Adrenal gland (tissue), 12 donors: ENCODE measurements around the gene AUTS2. TPM values are rescaled to one million over a fixed set of nuclear protein-coding genes. Genes with fewer than 3 reads are reported as not detected.

ENCODE experiments used
- DNase-seq, 7 donors: peaks; one replicate each; pipeline ENCODE4 v3.0.0-alpha.2; 2019 to 2020
- H3K27ac ChIP-seq, 5 donors: fragments of 200-600 bp; sonication (generic) in 4 of 5; 1 replicate in 3 of 5; 2 replicates in 2 of 5; pipeline versions ENCODE4 v1.5.1 to v1.8.0; 2016 to 2020; ENCODE audit warnings: mild to moderate bottlenecking in 1 of 5
- H3K27me3 ChIP-seq: fragments of 200-600 bp; 2 replicates; pipeline ENCODE4 v1.8.0; 2021
- H3K36me3 ChIP-seq, 2 donors: fragments of 200-600 bp; replicated peaks in 1 of 2; 1 replicate in 1 of 2; 2 replicates in 1 of 2; pipeline versions ENCODE4 v1.5.1 to v1.8.0; 2018 to 2022
- H3K4me1 ChIP-seq, 2 donors: fragments of 200-600 bp; replicated peaks in 1 of 2; 1 replicate in 1 of 2; 2 replicates in 1 of 2; pipeline versions ENCODE4 v1.5.1 to v1.8.0; 2018 to 2021
- H3K4me3 ChIP-seq, 4 donors: fragments of 200-600 bp; sonication (generic) in 3 of 4; one replicate each; pipeline ENCODE4 v1.5.1; 2016 to 2018
- H3K9me3 ChIP-seq, 3 donors: fragments of 200-600 bp; sonication (generic) in 1 of 3; replicated peaks in 1 of 3; 1 replicate in 2 of 3; 2 replicates in 1 of 3; pipeline versions ENCODE4 v1.5.1 to v1.8.0; 2016 to 2021
- POLR2A ChIP-seq, 2 donors: fragments of 450-650 bp; IDR thresholded peaks; one replicate each; pipeline ENCODE4 v1.6.1; 2017; ENCODE audit warnings: antibody characterized with exemption in 2 of 2, mild to moderate bottlenecking in 2 of 2, moderate library complexity in 1 of 2
- WGBS, 4 donors: extraction: QIAGEN DNeasy Blood & Tissue Kit in 2 of 4; methylation state at CpG; one replicate each; pipeline versions ENCODE4 v1.1.5 to v1.1.7; 2013 to 2017; 5-methylcytosine and 5-hydroxymethylcytosine counted together
- intact Hi-C, 2 donors: fragments of 100-400 bp; cut with DNase I; formaldehyde crosslinking; loops; one replicate each; pipeline versions ENCODE4 v1.14.1 to v1.15.0; 2022 to 2023
- polyA plus RNA-seq, 3 donors: library from polyadenylated mRNA; stranded (reverse); fragments of 200-250 nt in 2 of 3; fragments of 350-450 nt in 1 of 3; fragmentation: Illumina TruSeq in 1 of 3; extraction: RNeasy Lipid Tissue Mini Kit (QIAGEN cat#74804) in 1 of 3; gene quantifications; one replicate each; pipeline ENCODE4 v1.2.3, GENCODE V29; 2013 to 2014
- total RNA-seq, 9 donors: library from RNA; depleted of rRNA in 4 of 9; stranded (reverse); fragments of >200 nt in 4 of 9; fragments of 120-200 nt in 1 of 9; fragmentation: NEBNext Ultra II Directional in 1 of 9; extraction: Animal tissue kit (Norgen Biotek cat#: 25700) in 1 of 9; gene quantifications; one replicate each; pipeline versions ENCODE4 v1.1.0 to v1.2.4, GENCODE V29; 2013 to 2023
- TF ChIP-seq, protein P1 (sequence below), 6 experiments: fragments of 450-650 bp in 4 of 6; fragments of 200-600 bp in 2 of 6; sonication (generic) in 1 of 6; IDR thresholded peaks; 1 replicate in 5 of 6; 2 replicates in 1 of 6; pipeline versions ENCODE4 v1.5.1 to v1.8.0; 2016 to 2021; ENCODE audit warnings: antibody characterized with exemption in 6 of 6, mild to moderate bottlenecking in 2 of 6, moderate library complexity in 1 of 6
- donor health status: healthy with polysubstance abuse.
- donor health status: Bipolar disorder and iron deficiency.
- donor health status: DM: yes; HTN: yes; CAD: no.
- donor health status: DM: no; HTN: no; CAD: no.
- donor health status: DM: no; HTN: no; CAD: no.
- donor health status: DM: yes; HTN: yes; CAD: no.

The AUTS2 gene
- total and polyA plus RNA-seq, 12 donors: 6.4 to 44.0 (median 15.2) TPM

GRCh38 chr7:70384891-70385290 is 786.6 kb downstream of the AUTS2 start:
- no peaks in the 10 kb centered on the region for H3K27me3 ChIP-seq
- no peaks in the 10 kb centered on the region for H3K4me1 ChIP-seq
- intact Hi-C loops: no loop called here
- H3K27ac ChIP-seq: no peak overlapping the region
- TF ChIP-seq POLR2A (IDR thresholded peaks at IDR 0.05): no peak
- TF ChIP-seq, protein P1, sequence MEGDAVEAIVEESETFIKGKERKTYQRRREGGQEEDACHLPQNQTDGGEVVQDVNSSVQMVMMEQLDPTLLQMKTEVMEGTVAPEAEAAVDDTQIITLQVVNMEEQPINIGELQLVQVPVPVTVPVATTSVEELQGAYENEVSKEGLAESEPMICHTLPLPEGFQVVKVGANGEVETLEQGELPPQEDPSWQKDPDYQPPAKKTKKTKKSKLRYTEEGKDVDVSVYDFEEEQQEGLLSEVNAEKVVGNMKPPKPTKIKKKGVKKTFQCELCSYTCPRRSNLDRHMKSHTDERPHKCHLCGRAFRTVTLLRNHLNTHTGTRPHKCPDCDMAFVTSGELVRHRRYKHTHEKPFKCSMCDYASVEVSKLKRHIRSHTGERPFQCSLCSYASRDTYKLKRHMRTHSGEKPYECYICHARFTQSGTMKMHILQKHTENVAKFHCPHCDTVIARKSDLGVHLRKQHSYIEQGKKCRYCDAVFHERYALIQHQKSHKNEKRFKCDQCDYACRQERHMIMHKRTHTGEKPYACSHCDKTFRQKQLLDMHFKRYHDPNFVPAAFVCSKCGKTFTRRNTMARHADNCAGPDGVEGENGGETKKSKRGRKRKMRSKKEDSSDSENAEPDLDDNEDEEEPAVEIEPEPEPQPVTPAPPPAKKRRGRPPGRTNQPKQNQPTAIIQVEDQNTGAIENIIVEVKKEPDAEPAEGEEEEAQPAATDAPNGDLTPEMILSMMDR (IDR thresholded peaks at IDR 0.05): no peak
- no peak for DNase-seq
- H3K9me3 ChIP-seq: no peaks in the 10 kb centered on the region
- 92 to 96% (median 94%) methylated on average over 3 of the region's 3 CpGs for WGBS, 4 donors
- no peak overlapping the region for H3K4me3 ChIP-seq
- H3K36me3 ChIP-seq: no peaks in the 10 kb centered on the region

DNA sequence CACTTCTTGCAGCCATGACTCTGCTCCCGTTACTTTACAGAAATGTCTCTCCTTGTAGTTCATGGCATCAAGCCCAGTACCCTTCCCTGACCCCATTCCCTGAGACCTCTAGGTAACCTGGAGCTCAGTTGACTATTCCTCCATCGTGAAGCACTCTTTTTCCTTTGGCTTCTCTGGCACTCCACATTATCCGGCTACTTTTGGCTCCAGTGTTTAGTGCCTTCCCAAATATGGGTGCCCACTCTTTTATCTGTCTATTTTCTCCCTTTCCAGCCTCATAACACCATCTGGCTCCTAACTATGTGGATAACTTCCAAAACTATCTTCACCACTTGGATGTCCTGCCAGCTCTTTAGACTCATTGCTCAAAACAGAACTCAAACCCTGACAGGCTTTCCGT is 788.9 kb downstream of the AUTS2 start:
- no peaks in the 10 kb centered on the region for H3K9me3 ChIP-seq
- H3K36me3 ChIP-seq: no peaks in the 10 kb centered on the region
- no peaks in the 10 kb centered on the region for H3K27me3 ChIP-seq
- intact Hi-C loops: no loop called here
- H3K4me1 ChIP-seq: peaks cover 0 to 7% of the 10 kb centered on the region in 2 donors
- H3K4me3 ChIP-seq: no peak overlapping the region
- 76 to 82% (median 79%) methylated on average over 4 of the region's 4 CpGs for WGBS, 4 donors
- DNase-seq: peak in 1 of 7 donors; percentile 18
- no peak for TF ChIP-seq POLR2A (IDR thresholded peaks at IDR 0.05)
- H3K27ac ChIP-seq: no peak overlapping the region

- Histone ChIP-seq H3K4me1 (peaks cover 0 to 17% of the 10 kb centered on the region in 2 donors), H3K9me3 (no peaks in the 10 kb centered on the region), H3K36me3 (no peaks in the 10 kb centered on the region), H3K27ac (no peak overlapping the region), H3K27me3 (no peaks in the 10 kb centered on the region), H3K4me3 (no peak overlapping the region)
- no peak for DNase-seq
- TF ChIP-seq POLR2A (IDR thresholded peaks at IDR 0.05): no peak
- TF ChIP-seq, protein P1 (IDR thresholded peaks at IDR 0.05): no peak
- WGBS, 4 donors: 91 to 97% (median 95%) methylated on average over 4 of the region's 4 CpGs
- intact Hi-C loops: no loop called here
Measured at GRCh38 chr7:70389531-70390151, 791.4 kb downstream of the AUTS2 start.

- Histone ChIP-seq H3K4me3 (no peak overlapping the region), H3K4me1 (peaks cover 0 to 17% of the 10 kb centered on the region in 2 donors), H3K27ac (no peak overlapping the region), H3K27me3 (no peaks in the 10 kb centered on the region), H3K9me3 (no peaks in the 10 kb centered on the region), H3K36me3 (no peaks in the 10 kb centered on the region)
- DNase-seq: no peak
- WGBS, 4 donors: 74 to 86% (median 85%) methylated on average over 1 of the region's 1 CpG
- TF ChIP-seq, protein P1 (IDR thresholded peaks at IDR 0.05): no peak
- no peak for TF ChIP-seq POLR2A (IDR thresholded peaks at IDR 0.05)
- intact Hi-C loops: no loop called here
Measured at GRCh38 chr7:70390251-70390650, 792.0 kb downstream of the AUTS2 start.
